ENCODE measurements around the gene BCCIP.

DNA sequence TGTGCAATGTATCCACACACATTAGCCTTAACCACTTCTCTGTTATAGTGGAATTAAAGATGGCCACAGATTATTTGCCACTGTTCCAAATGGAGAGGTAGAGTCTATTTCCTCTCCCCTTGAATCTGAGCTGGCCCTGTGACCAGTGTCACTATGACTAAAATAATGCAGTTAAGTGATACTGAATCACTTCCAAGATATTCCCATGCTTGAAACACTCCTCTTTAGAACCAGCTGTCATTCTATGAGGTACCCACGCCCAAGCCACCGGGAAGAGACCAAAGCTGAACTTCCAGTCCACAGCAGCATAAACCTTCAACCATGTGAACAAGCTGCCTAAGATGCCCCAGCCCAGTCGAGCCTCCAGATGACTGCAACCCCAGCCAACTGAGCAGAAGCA lies 59.9 kb downstream of the BCCIP start:
- no peak for TF ChIP-seq EP300 (IDR thresholded peaks at IDR 0.05)
- TF ChIP-seq, protein P1, sequence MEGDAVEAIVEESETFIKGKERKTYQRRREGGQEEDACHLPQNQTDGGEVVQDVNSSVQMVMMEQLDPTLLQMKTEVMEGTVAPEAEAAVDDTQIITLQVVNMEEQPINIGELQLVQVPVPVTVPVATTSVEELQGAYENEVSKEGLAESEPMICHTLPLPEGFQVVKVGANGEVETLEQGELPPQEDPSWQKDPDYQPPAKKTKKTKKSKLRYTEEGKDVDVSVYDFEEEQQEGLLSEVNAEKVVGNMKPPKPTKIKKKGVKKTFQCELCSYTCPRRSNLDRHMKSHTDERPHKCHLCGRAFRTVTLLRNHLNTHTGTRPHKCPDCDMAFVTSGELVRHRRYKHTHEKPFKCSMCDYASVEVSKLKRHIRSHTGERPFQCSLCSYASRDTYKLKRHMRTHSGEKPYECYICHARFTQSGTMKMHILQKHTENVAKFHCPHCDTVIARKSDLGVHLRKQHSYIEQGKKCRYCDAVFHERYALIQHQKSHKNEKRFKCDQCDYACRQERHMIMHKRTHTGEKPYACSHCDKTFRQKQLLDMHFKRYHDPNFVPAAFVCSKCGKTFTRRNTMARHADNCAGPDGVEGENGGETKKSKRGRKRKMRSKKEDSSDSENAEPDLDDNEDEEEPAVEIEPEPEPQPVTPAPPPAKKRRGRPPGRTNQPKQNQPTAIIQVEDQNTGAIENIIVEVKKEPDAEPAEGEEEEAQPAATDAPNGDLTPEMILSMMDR (IDR thresholded peaks at IDR 0.05) = no peak

Data from esophagus muscularis mucosa (tissue), 3 donors.